ENCODE measurements around the gene CCT8.

CCT8 gene

GRCh38 chr21:29064850-29065481, 8.5 kb downstream of the CCT8 start:
- Mint-ChIP-seq H3K9me3 (no peaks in the 10 kb centered on the region), H3K36me3 (ENCODE audit: low read depth) (peaks cover 76% of the 10 kb centered on the region), H3K27me3 (no peaks in the 10 kb centered on the region), H3K27ac (peak overlapping the region; percentile 55), H3K4me1 (ENCODE audit: low read depth) (peaks cover 5% of the 10 kb centered on the region), H3K4me3 (no peak overlapping the region)
- intact Hi-C loops (cut with micrococcal nuclease) = no loop called here

DNA sequence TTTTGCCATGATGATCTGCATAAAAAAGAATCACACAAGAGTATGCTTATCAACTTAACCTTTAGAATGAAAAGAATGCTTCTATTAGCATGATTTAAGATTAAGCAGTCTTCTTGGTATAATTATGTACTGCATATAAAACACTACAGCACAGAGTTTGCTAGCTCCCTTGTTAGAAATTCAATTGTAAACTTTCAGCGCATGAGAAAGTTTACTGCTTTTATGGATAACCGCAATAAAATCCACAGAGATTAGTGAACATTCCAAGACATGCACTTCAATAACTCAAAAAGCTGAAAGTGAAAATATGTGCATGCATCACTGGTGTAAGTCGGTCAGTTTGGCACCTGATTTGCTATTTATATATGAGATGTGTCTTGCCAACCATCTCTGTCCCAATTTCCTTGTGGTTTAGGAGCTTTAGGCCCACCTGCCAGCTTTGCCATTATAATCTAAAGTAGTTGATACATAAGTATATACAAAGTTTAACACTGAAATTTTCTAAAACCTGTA, 16.9 kb downstream of the CCT8 start:
- Mint-ChIP-seq H3K4me3 (no peak overlapping the region), H3K9me3 (no peaks in the 10 kb centered on the region), H3K27ac (no peak overlapping the region), H3K4me1 (ENCODE audit: low read depth) (no peaks in the 10 kb centered on the region), H3K36me3 (ENCODE audit: low read depth) (peaks cover 76% of the 10 kb centered on the region), H3K27me3 (no peaks in the 10 kb centered on the region)
- intact Hi-C loops (cut with micrococcal nuclease) = no loop called here

GRCh38 chr21:29056005-29056404, 17.4 kb downstream of the CCT8 start:
- intact Hi-C loops (cut with micrococcal nuclease) = no loop called here
- Mint-ChIP-seq H3K9me3 (no peaks in the 10 kb centered on the region), H3K36me3 (ENCODE audit: low read depth) (peaks cover 70% of the 10 kb centered on the region), H3K4me3 (no peak overlapping the region), H3K27ac (no peak overlapping the region), H3K27me3 (no peaks in the 10 kb centered on the region), H3K4me1 (ENCODE audit: low read depth) (no peaks in the 10 kb centered on the region)

- Mint-ChIP-seq H3K4me3 (no peak overlapping the region), H3K9me3 (no peaks in the 10 kb centered on the region), H3K27me3 (no peaks in the 10 kb centered on the region), H3K27ac (no peak overlapping the region), H3K36me3 (ENCODE audit: low read depth) (peaks cover 61% of the 10 kb centered on the region), H3K4me1 (ENCODE audit: low read depth) (no peaks in the 10 kb centered on the region)
- intact Hi-C loops (cut with micrococcal nuclease) = no loop called here
Observed at GRCh38 chr21:29055080-29055479, 18.4 kb downstream of the CCT8 start.

- Mint-ChIP-seq H3K27me3 (no peaks in the 10 kb centered on the region), H3K36me3 (ENCODE audit: low read depth) (peaks cover 48% of the 10 kb centered on the region), H3K4me1 (ENCODE audit: low read depth) (no peaks in the 10 kb centered on the region), H3K27ac (no peak overlapping the region), H3K4me3 (no peak overlapping the region), H3K9me3 (no peaks in the 10 kb centered on the region)
- intact Hi-C loops (cut with micrococcal nuclease) = no loop called here
Observed at GRCh38 chr21:29053656-29054055, 19.8 kb downstream of the CCT8 start.

DNA sequence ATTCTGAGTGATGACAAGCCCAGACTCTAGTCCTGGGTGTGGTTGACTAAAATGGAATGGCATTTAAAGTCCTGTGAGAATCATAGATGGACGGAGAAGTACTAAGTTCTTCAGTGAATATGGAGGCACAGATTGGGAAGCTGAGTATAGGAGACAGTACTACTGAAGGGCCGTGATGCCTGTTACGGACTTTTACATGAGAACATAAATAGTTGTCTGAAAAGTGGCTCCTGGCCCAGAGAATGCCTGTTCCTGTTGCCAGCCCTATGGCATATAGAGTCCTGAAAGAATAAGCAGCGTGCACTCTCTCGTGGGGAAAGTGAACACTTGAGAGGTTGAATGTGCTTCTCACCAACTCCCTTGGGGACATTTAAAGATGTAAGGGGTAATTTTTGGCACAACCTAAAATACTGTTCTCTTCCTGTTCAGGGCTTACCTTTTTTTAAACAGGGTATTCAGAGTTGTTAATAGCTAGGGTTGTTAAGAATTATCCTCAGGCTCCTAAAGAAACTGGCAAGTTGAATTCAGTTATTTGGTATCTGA, 20.4 kb downstream of the CCT8 start:
- intact Hi-C loops (cut with micrococcal nuclease) = no loop called here

GRCh38 chr21:29052224-29052623, 21.2 kb downstream of the CCT8 start:
- Mint-ChIP-seq H3K27me3 (no peaks in the 10 kb centered on the region), H3K4me1 (ENCODE audit: low read depth) (no peaks in the 10 kb centered on the region), H3K9me3 (no peaks in the 10 kb centered on the region), H3K36me3 (ENCODE audit: low read depth) (peaks cover 41% of the 10 kb centered on the region), H3K27ac (no peak overlapping the region), H3K4me3 (no peak overlapping the region)
- intact Hi-C loops (cut with micrococcal nuclease) = no loop called here

More for the DNA sequence above, 20.4 kb downstream of the CCT8 start:
- H3K4me1 Mint-ChIP-seq (ENCODE audit: low read depth) = no peaks in the 10 kb centered on the region
- H3K9me3 Mint-ChIP-seq = no peaks in the 10 kb centered on the region
- no peak overlapping the region for H3K4me3 Mint-ChIP-seq
- H3K36me3 Mint-ChIP-seq (ENCODE audit: low read depth) = peaks cover 42% of the 10 kb centered on the region
- no peak overlapping the region for H3K27ac Mint-ChIP-seq
- H3K27me3 Mint-ChIP-seq = no peaks in the 10 kb centered on the region

GRCh38 chr21:29034678-29035077, 38.8 kb downstream of the CCT8 start:
- no peaks in the 10 kb centered on the region for H3K27me3 Mint-ChIP-seq
- H3K27ac Mint-ChIP-seq = no peak overlapping the region
- H3K9me3 Mint-ChIP-seq = no peaks in the 10 kb centered on the region
- H3K4me3 Mint-ChIP-seq = no peak overlapping the region
- peaks cover 87% of the 10 kb centered on the region for H3K36me3 Mint-ChIP-seq (ENCODE audit: low read depth)
- peaks cover 6% of the 10 kb centered on the region for H3K4me1 Mint-ChIP-seq (ENCODE audit: low read depth)
- intact Hi-C loops (cut with micrococcal nuclease) = no loop called here

DNA sequence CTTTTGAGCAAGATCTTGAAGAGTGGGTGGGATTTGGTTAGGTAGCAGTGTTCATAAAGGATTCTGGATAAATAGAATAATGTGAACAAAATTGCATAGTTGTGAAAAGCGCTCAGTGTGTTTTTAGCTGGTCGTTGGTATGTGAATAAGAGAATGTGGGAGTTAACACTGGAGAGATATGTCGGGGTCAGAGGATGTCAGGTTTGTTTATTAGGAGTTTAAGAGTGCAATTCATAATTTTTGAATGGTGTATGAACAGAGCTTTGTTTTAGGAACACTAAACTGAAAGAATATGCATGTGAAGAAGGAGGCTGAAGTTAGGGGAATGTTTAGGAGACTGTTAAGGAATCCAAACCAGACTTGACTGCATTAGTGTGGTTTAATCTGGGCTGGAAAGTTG, 39.6 kb downstream of the CCT8 start:
- H3K27me3 Mint-ChIP-seq = no peaks in the 10 kb centered on the region
- H3K36me3 Mint-ChIP-seq (ENCODE audit: low read depth) = peaks cover 87% of the 10 kb centered on the region
- no peak overlapping the region for H3K27ac Mint-ChIP-seq
- peaks cover 6% of the 10 kb centered on the region for H3K4me1 Mint-ChIP-seq (ENCODE audit: low read depth)
- intact Hi-C loops (cut with micrococcal nuclease) = no loop called here
- H3K4me3 Mint-ChIP-seq = no peak overlapping the region
- H3K9me3 Mint-ChIP-seq = no peaks in the 10 kb centered on the region

DNA sequence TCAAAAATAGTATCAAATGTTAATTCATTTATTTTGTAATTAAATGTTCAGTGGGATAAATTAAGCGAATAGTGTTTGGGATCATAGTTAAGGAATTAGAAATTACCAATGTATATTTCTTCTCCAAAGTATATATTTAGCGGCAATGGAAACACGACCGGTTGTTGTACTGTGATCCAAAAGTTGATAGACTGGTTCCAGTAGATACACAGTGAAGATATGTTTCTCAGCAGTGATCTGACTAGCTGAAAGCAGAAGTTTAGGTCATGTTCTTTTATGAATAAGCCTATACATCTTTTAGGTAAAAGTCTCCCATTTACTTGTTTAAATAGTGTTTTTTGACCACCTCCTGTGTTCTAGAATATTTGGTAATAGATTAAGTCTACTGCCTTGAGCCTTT, 40.1 kb downstream of the CCT8 start:
- no peaks in the 10 kb centered on the region for H3K9me3 Mint-ChIP-seq
- H3K4me3 Mint-ChIP-seq = no peak overlapping the region
- H3K27me3 Mint-ChIP-seq = no peaks in the 10 kb centered on the region
- no peak overlapping the region for H3K27ac Mint-ChIP-seq
- intact Hi-C loops (cut with micrococcal nuclease) = no loop called here
- H3K36me3 Mint-ChIP-seq (ENCODE audit: low read depth) = peaks cover 86% of the 10 kb centered on the region
- peaks cover 6% of the 10 kb centered on the region for H3K4me1 Mint-ChIP-seq (ENCODE audit: low read depth)

DNA sequence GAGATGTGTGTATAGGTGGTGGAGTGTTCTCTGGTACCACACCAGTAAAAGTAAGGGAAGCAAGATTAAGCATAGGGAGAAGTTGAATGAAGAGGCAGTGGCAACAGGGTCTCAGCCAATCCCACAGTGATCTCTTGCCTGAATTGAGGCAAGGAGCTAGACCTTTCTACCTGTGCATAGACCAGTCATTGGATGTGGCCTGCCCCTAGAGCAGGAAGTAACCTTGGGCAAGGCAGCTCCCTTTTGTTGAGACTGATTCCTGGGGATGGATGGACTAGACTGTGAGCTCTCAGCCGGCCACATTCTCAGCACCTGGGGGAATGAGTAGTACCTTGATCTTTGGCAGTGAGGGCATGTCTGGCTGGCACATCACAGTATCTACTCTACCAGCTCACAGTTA, 42.5 kb downstream of the CCT8 start:
- Mint-ChIP-seq H3K36me3 (ENCODE audit: low read depth) (peaks cover 76% of the 10 kb centered on the region), H3K27ac (no peak overlapping the region), H3K27me3 (no peaks in the 10 kb centered on the region), H3K4me3 (no peak overlapping the region), H3K4me1 (ENCODE audit: low read depth) (peaks cover 16% of the 10 kb centered on the region), H3K9me3 (no peaks in the 10 kb centered on the region)
- intact Hi-C loops (cut with micrococcal nuclease) = no loop called here

GRCh38 chr21:29029524-29029923, 43.9 kb downstream of the CCT8 start:
- no peak overlapping the region for H3K4me3 Mint-ChIP-seq
- intact Hi-C loops (cut with micrococcal nuclease) = loop anchor here (5.0 kb wide), 1 partner anchor 43 kb away; the partner anchor contains the start of gene CCT8
- H3K36me3 Mint-ChIP-seq (ENCODE audit: low read depth) = peaks cover 80% of the 10 kb centered on the region
- H3K27ac Mint-ChIP-seq = no peak overlapping the region
- no peaks in the 10 kb centered on the region for H3K27me3 Mint-ChIP-seq
- H3K9me3 Mint-ChIP-seq = no peaks in the 10 kb centered on the region
- H3K4me1 Mint-ChIP-seq (ENCODE audit: low read depth) = peaks cover 26% of the 10 kb centered on the region

- Mint-ChIP-seq H3K27ac (peak overlapping the region; percentile 98), H3K27me3 (no peaks in the 10 kb centered on the region), H3K4me1 (ENCODE audit: low read depth) (peaks cover 20% of the 10 kb centered on the region), H3K9me3 (no peaks in the 10 kb centered on the region), H3K4me3 (peak overlapping the region; percentile 86), H3K36me3 (ENCODE audit: low read depth) (peaks cover 49% of the 10 kb centered on the region)
- intact Hi-C loops (cut with micrococcal nuclease) = loop anchor here (1.0 to 5.0 kb wide), 2 partner anchors 33 to 47 kb away; partner anchors contain the start of genes CCT8 and LTN1
Observed at GRCh38 chr21:29025328-29025713, 48.1 kb downstream of the CCT8 start.

DNA sequence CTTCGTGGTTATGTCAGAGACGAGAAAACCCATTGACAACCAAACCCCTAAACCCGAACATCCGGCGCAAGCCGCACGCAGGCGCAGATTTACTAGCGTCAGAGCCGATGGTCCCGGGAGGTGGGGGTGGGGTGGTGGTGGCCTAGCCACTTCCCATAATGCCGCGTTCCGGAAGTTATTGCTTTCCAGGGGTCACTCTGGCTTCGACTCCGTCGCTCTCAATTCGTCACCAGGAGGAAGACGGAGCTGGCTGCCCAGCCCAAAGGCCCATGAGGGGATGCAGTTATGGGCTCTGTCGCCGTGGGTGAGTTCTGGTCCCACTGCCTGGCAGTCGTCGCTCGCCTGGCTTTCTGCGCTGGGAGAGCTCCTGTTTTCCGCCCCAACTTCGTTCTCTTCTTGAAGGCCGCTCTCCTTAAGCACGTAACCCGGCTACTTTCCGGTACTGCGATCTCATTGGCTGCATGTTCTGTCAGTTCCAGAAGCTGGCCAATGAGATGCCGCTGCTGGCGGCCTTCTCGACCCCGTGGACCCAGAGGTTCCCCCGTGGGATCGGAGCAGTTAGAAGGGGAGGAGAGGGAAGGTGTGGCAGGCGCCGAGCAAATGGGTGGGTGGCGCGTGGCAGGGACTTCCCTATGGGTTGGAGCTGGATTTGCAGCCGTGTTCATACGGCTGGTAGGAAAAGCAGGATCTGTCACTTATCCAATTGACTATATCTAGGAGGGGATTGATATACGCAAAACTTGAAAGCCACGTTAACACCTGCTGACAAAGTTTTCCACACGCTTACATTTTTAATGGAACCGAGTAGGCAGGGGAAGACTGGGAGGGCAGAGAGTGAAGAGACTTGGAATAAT, 48.7 kb downstream of the CCT8 start, which contains the start of gene USP16:
USP16 (plus strand) TSS at position 195 of the 854 bp plus-strand sequence. CDS start 3,246 bp downstream, outside the sequence.
- Mint-ChIP-seq H3K36me3 (ENCODE audit: low read depth) (peaks cover 43% of the 10 kb centered on the region), H3K27ac (peak within 1 kb of the TSS; percentile 98), H3K9me3 (no peaks in the 10 kb centered on the region), H3K27me3 (no peaks in the 10 kb centered on the region), H3K4me3 (peak within 1 kb of the TSS; percentile 86), H3K4me1 (ENCODE audit: low read depth) (peaks cover 20% of the 10 kb centered on the region)
- intact Hi-C loops (cut with micrococcal nuclease) = loop anchor here (1.0 to 5.0 kb wide), 3 partner anchors 22 to 48 kb away; partner anchors contain the start of genes CCT8 and LTN1
